Keratinocyte (primary cell): ENCODE data around the gene HEXB. TPM values are rescaled to one million over a fixed set of nuclear protein-coding genes. Genes with fewer than 3 reads are reported as not detected.
A peak's percentile ranks its signal among the peaks of the same experiment; 100 is the strongest.

Experiments used
- DNase-seq: peaks from one replicate; pipeline ENCODE4 v3.0.0-alpha.2; 2011; ENCODE audit warnings: low read depth, missing footprints, low spot score
- FAIRE-seq: peaks from 2 replicates; lab custom pipeline; 2011; peaks lifted over from hg19 to GRCh38; lab: Jason Lieb, UNC
- H2AFZ ChIP-seq: 2 replicates; pipeline ENCODE4 v1.6.0; 2012; ENCODE audit warnings: low read length, control low read depth, inconsistent platforms; ENCODE audit not compliant: control insufficient read depth
- H3K27ac ChIP-seq: 2 replicates; pipeline ENCODE4 v1.5.1; 2011; ENCODE audit warnings: low read length; ENCODE audit not compliant: control insufficient read depth, insufficient read depth
- H3K27me3 ChIP-seq: 3 replicates; pipeline ENCODE4 v1.6.0; 2011; ENCODE audit warnings: low read length; ENCODE audit not compliant: control insufficient read depth, insufficient read depth; ENCODE audit errors: extremely low read depth
- H3K36me3 ChIP-seq, 2 experiments: 2 replicates in 1 of 2; 3 replicates in 1 of 2; pipeline ENCODE4 v1.5.1; 2011; ENCODE audit warnings: low read length in 2 of 2, mild to moderate bottlenecking in 1 of 2; ENCODE audit not compliant: control insufficient read depth in 2 of 2, insufficient read depth in 2 of 2; ENCODE audit errors: extremely low read depth in 1 of 2
- H3K4me1 ChIP-seq: 3 replicates; pipeline ENCODE4 v1.5.1; 2011; ENCODE audit warnings: low read length; ENCODE audit not compliant: control insufficient read depth, insufficient read depth; ENCODE audit errors: extremely low read depth
- H3K4me2 ChIP-seq: 3 replicates; pipeline ENCODE4 v1.6.0; 2011; ENCODE audit warnings: low read depth, low read length; ENCODE audit not compliant: control insufficient read depth, insufficient read depth; ENCODE audit errors: extremely low read depth
- H3K4me3 ChIP-seq, 3 experiments: fragments of 200-600 bp in 1 of 3; sonication (generic) in 1 of 3; 2 replicates in 2 of 3; 3 replicates in 1 of 3; pipeline ENCODE4 v1.5.1; 2011 to 2016; ENCODE audit warnings: low read length in 3 of 3, mild to moderate bottlenecking in 3 of 3, control low read depth in 2 of 3, inconsistent platforms in 1 of 3, low read depth in 1 of 3, mixed read lengths in 1 of 3, mixed run types in 1 of 3, moderate library complexity in 1 of 3; ENCODE audit not compliant: control insufficient read depth in 2 of 3, insufficient read depth in 2 of 3; ENCODE audit errors: extremely low read depth in 1 of 3
- H3K79me2 ChIP-seq: 2 replicates; pipeline ENCODE4 v1.6.0; 2012; ENCODE audit warnings: low read length; ENCODE audit not compliant: control insufficient read depth, insufficient read depth
- H3K9ac ChIP-seq: 3 replicates; pipeline ENCODE4 v1.6.0; 2011; ENCODE audit warnings: low read length; ENCODE audit not compliant: control insufficient read depth, insufficient read depth; ENCODE audit errors: extremely low read depth
- H3K9me1 ChIP-seq: 3 replicates; pipeline ENCODE4 v1.6.0; 2011; ENCODE audit warnings: low read length; ENCODE audit not compliant: control insufficient read depth, insufficient read depth; ENCODE audit errors: extremely low read depth
- H3K9me3 ChIP-seq: 2 replicates; pipeline ENCODE4 v1.5.1; 2012; ENCODE audit warnings: low read depth, low read length; ENCODE audit not compliant: control insufficient read depth
- H4K20me1 ChIP-seq: 3 replicates; pipeline ENCODE4 v1.6.0; 2011; ENCODE audit warnings: low read length; ENCODE audit not compliant: control insufficient read depth, insufficient read depth; ENCODE audit errors: extremely low read depth
- EZH2 ChIP-seq: IDR thresholded peaks from one replicate; pipeline ENCODE4 v1.6.1; 2012; ENCODE audit warnings: inconsistent platforms, mild to moderate bottlenecking, low read length, moderate library complexity
- dilution Hi-C: fragments of 300-500 bp; cut with MboI; formaldehyde crosslinking; loops from one replicate; pipeline ENCODE4 v1.7.0; 2020; ENCODE audit warnings: low sequenced_read_pairs; ENCODE audit not compliant: extremely low pct_ligation_motif_present
- polyA plus RNA-seq, 5 experiments: library from polyadenylated mRNA; depleted of rRNA in 3 of 5; stranded (reverse) in 3 of 5; stranded (forward) in 1 of 5; unstranded in 1 of 5; fragments of >200 nt; gene quantifications; 1 replicate in 1 of 5; 2 replicates in 3 of 5; 3 replicates in 1 of 5; pipeline versions ENCODE4 v1.2.1 to v1.2.3, GENCODE V29; 2011 to 2012; ENCODE audit warnings: missing spikeins in 2 of 5, low read depth in 1 of 5, low replicate concordance in 1 of 5
- TF ChIP-seq, protein P1 (sequence below), 3 experiments: IDR thresholded peaks in 1 of 3; conservative IDR thresholded peaks in 1 of 3; optimal IDR thresholded peaks in 1 of 3; 2 replicates in 2 of 3; 3 replicates in 1 of 3; pipeline versions ENCODE3 to v1.5.1; 2011; ENCODE audit warnings: low read length in 3 of 3, mild to moderate bottlenecking in 3 of 3, moderate library complexity in 2 of 3, control low read depth in 1 of 3, inconsistent platforms in 1 of 3; ENCODE audit not compliant: insufficient read depth in 2 of 3; ENCODE audit errors: extremely low read depth in 1 of 3

HEXB gene
- polyA plus RNA-seq, 1 donor (not counting 4 experiments of a cell fraction or from before 2014, with no cell fraction given): 192 TPM

DNA sequence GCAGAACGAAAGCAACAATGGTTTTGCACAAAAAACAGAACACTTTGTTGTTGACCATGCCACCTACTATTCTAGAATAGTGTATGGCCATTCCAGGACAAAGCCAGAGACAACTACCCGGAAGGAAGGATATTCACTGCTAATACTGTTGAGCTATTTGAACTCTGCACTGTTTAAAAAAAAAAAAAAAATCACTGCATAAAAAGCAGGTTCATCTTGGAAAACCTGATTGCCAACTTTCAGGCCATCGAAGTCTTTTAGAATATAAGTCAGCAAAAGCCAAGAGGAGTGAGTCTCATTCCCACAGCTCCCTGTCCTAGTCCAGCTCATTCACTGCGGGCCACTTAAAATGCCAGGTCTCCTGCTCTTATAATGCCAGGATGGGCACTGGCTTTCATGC, 48.5 kb upstream of the HEXB start:
- H3K79me2 ChIP-seq: peaks cover 77% of the 10 kb centered on the region
- peaks cover 8% of the 10 kb centered on the region for H3K9me1 ChIP-seq
- TF ChIP-seq EZH2: no peak
- TF ChIP-seq, protein P1, sequence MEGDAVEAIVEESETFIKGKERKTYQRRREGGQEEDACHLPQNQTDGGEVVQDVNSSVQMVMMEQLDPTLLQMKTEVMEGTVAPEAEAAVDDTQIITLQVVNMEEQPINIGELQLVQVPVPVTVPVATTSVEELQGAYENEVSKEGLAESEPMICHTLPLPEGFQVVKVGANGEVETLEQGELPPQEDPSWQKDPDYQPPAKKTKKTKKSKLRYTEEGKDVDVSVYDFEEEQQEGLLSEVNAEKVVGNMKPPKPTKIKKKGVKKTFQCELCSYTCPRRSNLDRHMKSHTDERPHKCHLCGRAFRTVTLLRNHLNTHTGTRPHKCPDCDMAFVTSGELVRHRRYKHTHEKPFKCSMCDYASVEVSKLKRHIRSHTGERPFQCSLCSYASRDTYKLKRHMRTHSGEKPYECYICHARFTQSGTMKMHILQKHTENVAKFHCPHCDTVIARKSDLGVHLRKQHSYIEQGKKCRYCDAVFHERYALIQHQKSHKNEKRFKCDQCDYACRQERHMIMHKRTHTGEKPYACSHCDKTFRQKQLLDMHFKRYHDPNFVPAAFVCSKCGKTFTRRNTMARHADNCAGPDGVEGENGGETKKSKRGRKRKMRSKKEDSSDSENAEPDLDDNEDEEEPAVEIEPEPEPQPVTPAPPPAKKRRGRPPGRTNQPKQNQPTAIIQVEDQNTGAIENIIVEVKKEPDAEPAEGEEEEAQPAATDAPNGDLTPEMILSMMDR (optimal IDR thresholded peaks at IDR 0.05 in 1 of 3, IDR thresholded peaks at IDR 0.05 in 1 of 3, conservative IDR thresholded peaks at IDR 0.05 in 1 of 3; ENCODE audit: extremely low read depth in 1 of 3, insufficient read depth in 2 of 3, low read length in 3 of 3): no peak
- H3K4me1 ChIP-seq: peaks cover 71% of the 10 kb centered on the region
- no peak for DNase-seq
- no peak for FAIRE-seq
- no peaks in the 10 kb centered on the region for H3K9me3 ChIP-seq
- H3K4me2 ChIP-seq: peak overlapping the region; percentile 28
- no peak overlapping the region for H2AFZ ChIP-seq
- H4K20me1 ChIP-seq: peaks cover 47% of the 10 kb centered on the region
- no peak overlapping the region for H3K4me3 ChIP-seq
- H3K27me3 ChIP-seq: no peaks in the 10 kb centered on the region
- peaks cover 26 to 45% of the 10 kb centered on the region in 2 experiments for H3K36me3 ChIP-seq
- H3K9ac ChIP-seq: no peak overlapping the region
- dilution Hi-C loops: no loop called here
- no peak overlapping the region for H3K27ac ChIP-seq

- DNase-seq: no peak
- peak overlapping the region; percentile 91 for H3K4me2 ChIP-seq
- peak overlapping the region; percentile 94 for H3K9ac ChIP-seq
- H3K36me3 ChIP-seq: peaks cover 20 to 37% of the 10 kb centered on the region in 2 experiments
- peaks cover 71% of the 10 kb centered on the region for H3K4me1 ChIP-seq
- H3K9me1 ChIP-seq: peaks cover 6% of the 10 kb centered on the region
- H2AFZ ChIP-seq: no peak overlapping the region
- dilution Hi-C loops: no loop called here
- H3K4me3 ChIP-seq: peak overlapping the region; percentile 84 to 98 (median 87)
- H3K27ac ChIP-seq: peak overlapping the region; percentile 82
- H4K20me1 ChIP-seq: peaks cover 38% of the 10 kb centered on the region
- TF ChIP-seq, protein P1 (optimal IDR thresholded peaks at IDR 0.05 in 1 of 3, IDR thresholded peaks at IDR 0.05 in 1 of 3, conservative IDR thresholded peaks at IDR 0.05 in 1 of 3; ENCODE audit: extremely low read depth in 1 of 3, insufficient read depth in 2 of 3, low read length in 3 of 3): no peak
- TF ChIP-seq EZH2: no peak
- FAIRE-seq: no peak
- peaks cover 66% of the 10 kb centered on the region for H3K79me2 ChIP-seq
- no peaks in the 10 kb centered on the region for H3K9me3 ChIP-seq
- no peaks in the 10 kb centered on the region for H3K27me3 ChIP-seq
These were observed 46.5 kb upstream of the HEXB start for GRCh38 chr5:74638544-74638969.
